Measurements from ENCODE around the gene ZNF37A.

DNA sequence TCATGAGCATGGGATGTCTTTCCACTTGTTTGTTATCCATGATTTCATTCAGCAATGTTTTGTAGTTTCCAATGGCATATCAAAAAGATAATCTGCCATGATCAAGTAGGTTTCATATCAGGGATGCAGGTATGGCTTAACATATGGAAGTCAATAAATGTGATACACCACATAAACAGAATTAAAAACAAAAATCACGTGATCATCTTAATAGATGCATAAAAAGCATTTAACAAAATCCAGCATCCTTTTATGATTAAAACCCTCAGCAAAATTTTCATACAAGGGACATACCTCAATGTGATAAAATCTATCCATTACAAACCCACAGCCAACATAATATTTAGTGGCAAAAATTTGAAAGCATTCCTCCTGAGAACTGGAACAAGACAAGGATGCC lies 90.3 kb downstream of the ZNF37A start:
- TF ChIP-seq POLR2A (IDR thresholded peaks at IDR 0.05; ENCODE audit: low read length), result no peak
- TF ChIP-seq GATA1 (IDR thresholded peaks at IDR 0.05; ENCODE audit: low read depth, low read length), result no peak

Data from erythroblast (primary cell).